Embryonic facial prominence (tissue), 1 donor: ENCODE results near the gene ST7.
A peak's percentile ranks its signal among the peaks of the same experiment; 100 is the strongest.
"Not testable (repeated sequence)": the region's sequence is repeated elsewhere in the genome, so short reads cannot be mapped to it uniquely, and the experiment has no call there.

ENCODE experiments used
- DNase-seq: peaks from one replicate; pipeline ENCODE4 v3.0.0-alpha.2; 2016; ENCODE audit errors: extremely low spot score

Gene ST7

GRCh38 chr7:116951366-116952292 is 1.7 kb upstream of the ST7 start:
- DNase-seq = no peak

GRCh38 chr7:116952635-116953371 is 498 bp upstream of the ST7 start:
- DNase-seq = peak; percentile 40

GRCh38 chr7:116953906-116954838 is 871 bp downstream of the ST7 start:
- DNase-seq = peak; percentile 79

- DNase-seq = no peak
Observed at GRCh38 chr7:116955340-116955739, 2.0 kb downstream of the ST7 start.

GRCh38 chr7:116955801-116956476 is 2.6 kb downstream of the ST7 start:
- DNase-seq = no peak

- DNase-seq = no peak
Observed at GRCh38 chr7:116956477-116956804, 3.1 kb downstream of the ST7 start.

GRCh38 chr7:116957874-116958273 is 4.6 kb downstream of the ST7 start:
- no peak for DNase-seq

- not testable (repeated sequence) for DNase-seq
Observed at GRCh38 chr7:116961966-116962673, 8.8 kb downstream of the ST7 start.

GRCh38 chr7:116963234-116963633 is 9.9 kb downstream of the ST7 start:
- DNase-seq = no peak

- no peak for DNase-seq
Observed at GRCh38 chr7:116966601-116967000, 13.3 kb downstream of the ST7 start.

- no peak for DNase-seq
Observed at GRCh38 chr7:116967254-116967922, 14.1 kb downstream of the ST7 start.

- DNase-seq = no peak
Observed at GRCh38 chr7:116967983-116968382, 14.7 kb downstream of the ST7 start.

GRCh38 chr7:116968631-116969030 is 15.3 kb downstream of the ST7 start:
- no peak for DNase-seq

GRCh38 chr7:116969371-116969902 is 16.1 kb downstream of the ST7 start:
- DNase-seq = no peak

- no peak for DNase-seq
Observed at GRCh38 chr7:116970238-116970910, 17.1 kb downstream of the ST7 start.

GRCh38 chr7:116971153-116971552 is 17.9 kb downstream of the ST7 start:
- DNase-seq = not testable (repeated sequence)

GRCh38 chr7:116971869-116972268 is 18.6 kb downstream of the ST7 start:
- no peak for DNase-seq

- DNase-seq = not testable (repeated sequence)
Observed at GRCh38 chr7:116975024-116975423, 21.7 kb downstream of the ST7 start.

GRCh38 chr7:116977172-116977571 is 23.9 kb downstream of the ST7 start:
- no peak for DNase-seq
